Endothelial cell of umbilical vein (primary cell): ENCODE results near the gene CUL7. TPM values are rescaled to one million over a fixed set of nuclear protein-coding genes. Genes with fewer than 3 reads are reported as not detected.

ENCODE experiments used
- BruUV-seq: library from RNA; stranded (reverse); fragments of 400-500 nt; replicated peaks from 2 replicates; lab custom pipeline; 2021; lab: Mats Ljungman, UMichigan
- CTCF ChIA-PET: fragments of 300-600, 350-600 bp; sonication (Branson Sonifier 250); formaldehyde crosslinking; loops from one replicate; lab custom pipeline; 2021; ENCODE audit warnings: antibody characterized with exemption, inconsistent platforms; lab: Charles Lee
- POLR2A ChIA-PET: fragments of 300-600, 350-600 bp; sonication (Branson Sonifier 250); formaldehyde crosslinking; loops from one replicate; lab custom pipeline; 2021; ENCODE audit warnings: antibody characterized with exemption, inconsistent platforms; lab: Charles Lee
- DNase-seq: peaks from one replicate; pipeline ENCODE4 v3.0.0-alpha.2; 2011; ENCODE audit warnings: low read depth, low spot score
- FAIRE-seq: peaks from 2 replicates; lab custom pipeline; 2011; peaks lifted over from hg19 to GRCh38; lab: Jason Lieb, UNC
- H2AFZ ChIP-seq: 2 replicates; pipeline ENCODE4 v1.6.0; 2012; ENCODE audit warnings: low read depth, low read length, control low read depth, inconsistent platforms
- H3K27ac ChIP-seq: 2 replicates; pipeline ENCODE4 v1.5.1; 2011; ENCODE audit warnings: low read depth, mild to moderate bottlenecking, control low read depth, low read length, moderate library complexity; ENCODE audit not compliant: insufficient read depth
- H3K27me3 ChIP-seq, 2 experiments: 2 replicates each; pipeline versions ENCODE4 v1.6.0 to v1.6.1; 2011; ENCODE audit warnings: low read length in 2 of 2, mixed read lengths in 1 of 2; ENCODE audit not compliant: control insufficient read depth in 2 of 2, insufficient read depth in 2 of 2
- H3K36me3 ChIP-seq, 2 experiments: 2 replicates in 1 of 2; 3 replicates in 1 of 2; pipeline ENCODE4 v1.5.1; 2011; ENCODE audit warnings: low read length in 2 of 2, mild to moderate bottlenecking in 1 of 2, moderate library complexity in 1 of 2; ENCODE audit not compliant: control insufficient read depth in 2 of 2, insufficient read depth in 2 of 2; ENCODE audit errors: extremely low read depth in 1 of 2
- H3K4me1 ChIP-seq: 3 replicates; pipeline ENCODE4 v1.5.1; 2011; ENCODE audit warnings: mild to moderate bottlenecking, low read length; ENCODE audit not compliant: control insufficient read depth, insufficient read depth; ENCODE audit errors: extremely low read depth
- H3K4me2 ChIP-seq: 2 replicates; pipeline ENCODE4 v1.6.1; 2011; ENCODE audit warnings: low read length, control low read depth, mixed read lengths; ENCODE audit not compliant: insufficient read depth
- H3K4me3 ChIP-seq, 3 experiments: fragments of 200-600 bp in 1 of 3; sonication (generic), shearing (Covaris generic) in 1 of 3; replicated peaks in 1 of 3; 2 replicates each; pipeline ENCODE4 v1.5.1; 2011 to 2016; ENCODE audit warnings: control low read depth in 3 of 3, low read length in 3 of 3, mild to moderate bottlenecking in 2 of 3, inconsistent platforms in 1 of 3, low read depth in 1 of 3, moderate library complexity in 1 of 3; ENCODE audit not compliant: insufficient read depth in 1 of 3
- H3K79me2 ChIP-seq: 2 replicates; pipeline ENCODE4 v1.6.0; 2012; ENCODE audit warnings: low read length, inconsistent platforms; ENCODE audit not compliant: control insufficient read depth, insufficient read depth
- H3K9ac ChIP-seq: replicated peaks from 2 replicates; pipeline ENCODE3; 2011; ENCODE audit warnings: low read length, control low read depth; ENCODE audit not compliant: insufficient read depth; ENCODE audit errors: extremely low read depth
- H3K9me1 ChIP-seq: replicated peaks from 3 replicates; pipeline ENCODE4 v1.6.0; 2011; ENCODE audit warnings: mild to moderate bottlenecking, low read length; ENCODE audit not compliant: control insufficient read depth, insufficient read depth; ENCODE audit errors: extremely low read depth
- H3K9me3 ChIP-seq: replicated peaks from 2 replicates; pipeline ENCODE4 v1.5.1; 2012; ENCODE audit warnings: low read length, inconsistent platforms; ENCODE audit not compliant: control insufficient read depth, insufficient read depth
- H4K20me1 ChIP-seq: replicated peaks from 2 replicates; pipeline ENCODE3; 2011; ENCODE audit warnings: mild to moderate bottlenecking, low read length; ENCODE audit not compliant: control insufficient read depth, insufficient read depth; ENCODE audit errors: extremely low read depth
- CTCF ChIP-seq, 2 donors: IDR thresholded peaks; 1 replicate in 1 of 2; 2 replicates in 1 of 2; pipeline ENCODE4 v1.5.1; 2011; ENCODE audit warnings: low read length in 2 of 2, mild to moderate bottlenecking in 2 of 2, moderate library complexity in 2 of 2, control low read depth in 1 of 2, inconsistent platforms in 1 of 2, low read depth in 1 of 2; ENCODE audit not compliant: insufficient read depth in 1 of 2; ENCODE audit errors: extremely low read depth in 1 of 2
- EZH2 ChIP-seq: IDR thresholded peaks from 2 replicates; pipeline ENCODE4 v1.6.1; 2012; ENCODE audit warnings: borderline replicate concordance, low read depth, mild to moderate bottlenecking, moderate library complexity, low read length, inconsistent platforms; ENCODE audit not compliant: severe bottlenecking
- FOS ChIP-seq: IDR thresholded peaks from 2 replicates; pipeline ENCODE4 v1.6.1; 2011; ENCODE audit warnings: mild to moderate bottlenecking, low read length, moderate library complexity, borderline replicate concordance; ENCODE audit not compliant: insufficient read depth
- GATA2 ChIP-seq: IDR thresholded peaks from 2 replicates; pipeline ENCODE4 v1.7.0; 2011; ENCODE audit warnings: low read depth, mild to moderate bottlenecking, moderate library complexity, mixed read lengths, low read length; ENCODE audit not compliant: insufficient read length, insufficient read depth
- JUN ChIP-seq: IDR thresholded peaks from 2 replicates; pipeline ENCODE4 v1.6.1; 2011; ENCODE audit warnings: borderline replicate concordance, low read depth; ENCODE audit not compliant: insufficient read length, insufficient read depth
- MAX ChIP-seq: IDR thresholded peaks from 2 replicates; pipeline ENCODE4 v1.6.1; 2011; ENCODE audit not compliant: insufficient read depth, insufficient read length
- MYC ChIP-seq: IDR thresholded peaks from one replicate; pipeline ENCODE4 v1.6.1; 2011; ENCODE audit warnings: mild to moderate bottlenecking, low read depth, low read length
- POLR2A ChIP-seq: IDR thresholded peaks from 2 replicates; pipeline ENCODE4 v1.6.1; 2012; ENCODE audit warnings: low read depth, mild to moderate bottlenecking, control low read depth, low read length
- POLR2AphosphoS5 ChIP-seq: IDR thresholded peaks from 2 replicates; pipeline ENCODE4 v1.6.1; 2012; ENCODE audit warnings: low read depth, mild to moderate bottlenecking, control low read depth, low read length, moderate library complexity; ENCODE audit not compliant: insufficient read depth
- dilution Hi-C: fragments of 300-500 bp; cut with MboI; formaldehyde crosslinking; loops from one replicate; pipeline ENCODE4 v1.15.0; 2019; ENCODE audit warnings: low sequenced_read_pairs; ENCODE audit not compliant: extremely low pct_ligation_motif_present
- intact Hi-C: fragments of 100-400 bp; cut with micrococcal nuclease; formaldehyde crosslinking; loops from one replicate; pipeline ENCODE4 v1.10.0; 2022
- polyA plus RNA-seq, 4 experiments: library from polyadenylated mRNA; depleted of rRNA in 3 of 4; stranded (reverse) in 3 of 4; unstranded in 1 of 4; fragments of >200 nt; gene quantifications; 2 replicates each; pipeline versions ENCODE4 v1.2.1 to v1.2.3, GENCODE V29; 2011 to 2012; ENCODE audit warnings: missing spikeins in 1 of 4
- total RNA-seq: library from RNA; stranded (reverse); gene quantifications from 2 replicates; pipeline ENCODE4 v1.2.3, GENCODE V29; 2021

The CUL7 gene
- total and polyA plus RNA-seq, 2 donors (not counting 3 experiments of a cell fraction or from before 2014, with no cell fraction given), result 29.4 to 33.7 TPM

- no TSS peak for BruUV-seq
- ChIA-PET CTCF (interaction anchor here (1.4 to 2.1 kb wide), 2 partner anchors 10 to 112 kb away, joined by 3 to 11 read pairs; partner anchors contain the start of gene RRP36), POLR2A (no interaction called here)
- Histone ChIP-seq H3K4me1 (no peaks in the 10 kb centered on the region), H3K27me3 (no peaks in the 10 kb centered on the region), H3K79me2 (no peaks in the 10 kb centered on the region), H3K9ac (no peak overlapping the region), H3K9me1 (no peaks in the 10 kb centered on the region), H4K20me1 (no peaks in the 10 kb centered on the region), H3K36me3 (peaks cover 8 to 34% of the 10 kb centered on the region in 2 experiments), H3K9me3 (no peaks in the 10 kb centered on the region), H3K4me3 (no peak overlapping the region), H2AFZ (no peak overlapping the region), H3K4me2 (no peak overlapping the region), H3K27ac (no peak overlapping the region)
- no peak for DNase-seq
- dilution Hi-C loops, result no loop called here
- TF ChIP-seq FOS (no peak), MAX (no peak), MYC (no peak), CTCF (IDR thresholded peaks at IDR 0.05; ENCODE audit: extremely low read depth in 1 of 2, insufficient read depth in 1 of 2, low read depth in 1 of 2, low read length in 2 of 2) (no peak), JUN (no peak), POLR2A (no peak)
- FAIRE-seq, result no peak
- intact Hi-C loops, result no loop called here
Measured at GRCh38 chr6:43032326-43032725, 21.3 kb downstream of the CUL7 start.

DNA sequence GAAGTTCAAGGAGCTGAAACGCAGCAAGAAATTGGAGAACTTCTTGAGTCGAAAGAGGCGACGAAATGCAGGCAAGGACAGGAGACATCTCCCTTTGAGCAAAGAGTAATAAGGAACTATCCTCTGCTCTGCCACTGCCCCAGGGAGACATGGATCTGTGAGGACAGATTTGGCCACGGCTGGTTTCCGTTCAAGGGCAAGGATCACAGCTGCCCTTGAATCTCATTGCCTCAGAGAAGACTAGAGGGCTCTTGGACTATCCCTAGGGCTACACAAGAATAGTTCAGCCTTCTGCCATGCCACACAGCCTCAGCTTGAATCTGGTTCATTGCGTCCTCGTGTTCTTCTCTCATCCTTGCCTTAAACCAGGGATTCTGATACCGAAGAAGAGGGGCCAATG lies 24.5 kb downstream of the CUL7 start:
- H4K20me1 ChIP-seq, result no peaks in the 10 kb centered on the region
- no peak for FAIRE-seq
- H3K4me1 ChIP-seq, result no peaks in the 10 kb centered on the region
- peaks cover 18 to 35% of the 10 kb centered on the region in 2 experiments for H3K36me3 ChIP-seq
- TF ChIP-seq FOS, result no peak
- no peak for TF ChIP-seq EZH2
- no peak for TF ChIP-seq POLR2AphosphoS5
- TF ChIP-seq JUN, result no peak
- TF ChIP-seq GATA2, result no peak
- no peak for TF ChIP-seq MAX
- no peak for TF ChIP-seq MYC
- no peak for TF ChIP-seq CTCF (IDR thresholded peaks at IDR 0.05; ENCODE audit: extremely low read depth in 1 of 2, insufficient read depth in 1 of 2, low read depth in 1 of 2, low read length in 2 of 2)
- TF ChIP-seq POLR2A, result no peak
- dilution Hi-C loops (no loop called here), intact Hi-C loops (no loop called here)
- H2AFZ ChIP-seq, result no peak overlapping the region
- no TSS peak for BruUV-seq
- no peaks in the 10 kb centered on the region for H3K9me1 ChIP-seq
- ChIA-PET CTCF (interaction anchor here (0.8 kb wide), 1 partner anchor 114 kb away, joined by 3 read pairs; no protein-coding TSS in a partner anchor), POLR2A (no interaction called here)
- H3K79me2 ChIP-seq, result peaks cover 9% of the 10 kb centered on the region
- no peaks in the 10 kb centered on the region for H3K9me3 ChIP-seq
- no peak overlapping the region for H3K4me3 ChIP-seq
- H3K27me3 ChIP-seq, result no peaks in the 10 kb centered on the region
- DNase-seq, result no peak
- H3K4me2 ChIP-seq, result no peak overlapping the region
- H3K9ac ChIP-seq, result no peak overlapping the region
- no peak overlapping the region for H3K27ac ChIP-seq
